Sigmoid colon (tissue), 7 donors: ENCODE data around the gene TGM4. TPM values are rescaled to one million over a fixed set of nuclear protein-coding genes. Genes with fewer than 3 reads are reported as not detected.

Experiments used
- DNase-seq: peaks from one replicate; pipeline ENCODE4 v3.0.0-alpha.2; 2019
- H3K27ac ChIP-seq, 4 donors: fragments of 200-600 bp; sonication (generic); one replicate each; pipeline ENCODE4 v1.5.1; 2016 to 2019; ENCODE audit warnings: mild to moderate bottlenecking in 1 of 4
- H3K27me3 ChIP-seq, 3 donors: fragments of 200-600 bp; sonication (generic); one replicate each; pipeline ENCODE4 v1.5.1; 2019; ENCODE audit warnings: mild to moderate bottlenecking in 1 of 3
- H3K36me3 ChIP-seq, 4 donors: fragments of 200-600 bp; sonication (generic); one replicate each; pipeline ENCODE4 v1.5.1; 2016 to 2019
- H3K4me1 ChIP-seq, 4 donors: fragments of 200-600 bp; sonication (generic); one replicate each; pipeline ENCODE4 v1.5.1; 2017 to 2019
- H3K4me3 ChIP-seq, 4 donors: fragments of 200-600 bp; sonication (generic); one replicate each; pipeline ENCODE4 v1.5.1; 2017 to 2019; ENCODE audit warnings: mild to moderate bottlenecking in 2 of 4, moderate library complexity in 1 of 4
- H3K9me3 ChIP-seq, 4 donors: fragments of 200-600 bp in 3 of 4; sonication (generic) in 3 of 4; one replicate each; pipeline versions ENCODE4 v1.5.1 to v1.6.1; 2013 to 2019
- EP300 ChIP-seq, 4 donors: sonication (generic); formaldehyde crosslinking; IDR thresholded peaks; one replicate each; pipeline ENCODE4 v1.6.1; 2017; ENCODE audit warnings: antibody characterized with exemption in 4 of 4
- POLR2A ChIP-seq, 2 donors: fragments of 450-650 bp; IDR thresholded peaks; one replicate each; pipeline ENCODE4 v1.6.1; 2016; ENCODE audit warnings: antibody characterized with exemption in 2 of 2, mild to moderate bottlenecking in 2 of 2, moderate library complexity in 2 of 2
- POLR2AphosphoS5 ChIP-seq, 4 donors: sonication (generic); formaldehyde crosslinking; IDR thresholded peaks; one replicate each; pipeline ENCODE4 v1.6.1; 2017; ENCODE audit warnings: antibody characterized with exemption in 4 of 4
- WGBS, 2 donors: extraction: QIAGEN DNeasy Blood & Tissue Kit; methylation state at CpG; one replicate each; pipeline ENCODE4 v1.1.7; 2013; 5-methylcytosine and 5-hydroxymethylcytosine counted together
- intact Hi-C: fragments of 100-400 bp; cut with DNase I; formaldehyde crosslinking; loops from one replicate; pipeline ENCODE4 v1.15.1; 2023
- polyA plus RNA-seq, 3 donors: library from polyadenylated mRNA; stranded (reverse); fragments of 200-250 nt; gene quantifications; one replicate each; pipeline ENCODE4 v1.2.3, GENCODE V29; 2013
- total RNA-seq, 4 donors: library from RNA; depleted of rRNA; stranded (reverse); fragments of >200 nt; gene quantifications; one replicate each; pipeline ENCODE4 v1.1.0, GENCODE V29; 2016
- TF ChIP-seq, protein P1 (sequence below), 4 experiments: fragments of 450-650 bp in 3 of 4; fragments of 200-600 bp in 1 of 4; IDR thresholded peaks; one replicate each; pipeline ENCODE4 v1.5.1; 2016 to 2019; ENCODE audit warnings: antibody characterized with exemption in 4 of 4, mild to moderate bottlenecking in 3 of 4, moderate library complexity in 2 of 4
- donor health status: healthy with polysubstance abuse.
- donor health status: Bipolar disorder and iron deficiency.
- donor health status: healthy.

TGM4 gene
- total and polyA plus RNA-seq, 7 donors: not detected

- DNase-seq: no peak
- H3K27ac ChIP-seq: no peak overlapping the region
- no peaks in the 10 kb centered on the region for H3K4me1 ChIP-seq
- 77 to 88% methylated on average over 3 of the region's 3 CpGs for WGBS, 2 donors
- H3K4me3 ChIP-seq: no peak overlapping the region
- intact Hi-C loops: no loop called here
- H3K9me3 ChIP-seq: no peaks in the 10 kb centered on the region
- no peaks in the 10 kb centered on the region for H3K27me3 ChIP-seq
- H3K36me3 ChIP-seq: no peaks in the 10 kb centered on the region
- TF ChIP-seq POLR2A (IDR thresholded peaks at IDR 0.05) (no peak), POLR2AphosphoS5 (IDR thresholded peaks at IDR 0.05) (no peak), EP300 (IDR thresholded peaks at IDR 0.05) (no peak)
- TF ChIP-seq, protein P1, sequence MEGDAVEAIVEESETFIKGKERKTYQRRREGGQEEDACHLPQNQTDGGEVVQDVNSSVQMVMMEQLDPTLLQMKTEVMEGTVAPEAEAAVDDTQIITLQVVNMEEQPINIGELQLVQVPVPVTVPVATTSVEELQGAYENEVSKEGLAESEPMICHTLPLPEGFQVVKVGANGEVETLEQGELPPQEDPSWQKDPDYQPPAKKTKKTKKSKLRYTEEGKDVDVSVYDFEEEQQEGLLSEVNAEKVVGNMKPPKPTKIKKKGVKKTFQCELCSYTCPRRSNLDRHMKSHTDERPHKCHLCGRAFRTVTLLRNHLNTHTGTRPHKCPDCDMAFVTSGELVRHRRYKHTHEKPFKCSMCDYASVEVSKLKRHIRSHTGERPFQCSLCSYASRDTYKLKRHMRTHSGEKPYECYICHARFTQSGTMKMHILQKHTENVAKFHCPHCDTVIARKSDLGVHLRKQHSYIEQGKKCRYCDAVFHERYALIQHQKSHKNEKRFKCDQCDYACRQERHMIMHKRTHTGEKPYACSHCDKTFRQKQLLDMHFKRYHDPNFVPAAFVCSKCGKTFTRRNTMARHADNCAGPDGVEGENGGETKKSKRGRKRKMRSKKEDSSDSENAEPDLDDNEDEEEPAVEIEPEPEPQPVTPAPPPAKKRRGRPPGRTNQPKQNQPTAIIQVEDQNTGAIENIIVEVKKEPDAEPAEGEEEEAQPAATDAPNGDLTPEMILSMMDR (IDR thresholded peaks at IDR 0.05): no peak
These were observed 18.3 kb downstream of the TGM4 start for GRCh38 chr3:44892689-44893088.

- no peaks in the 10 kb centered on the region for H3K4me1 ChIP-seq
- H3K27me3 ChIP-seq: no peaks in the 10 kb centered on the region
- no peaks in the 10 kb centered on the region for H3K9me3 ChIP-seq
- H3K4me3 ChIP-seq: no peak overlapping the region
- H3K27ac ChIP-seq: no peak overlapping the region
- DNase-seq: no peak
- no peak for TF ChIP-seq POLR2A (IDR thresholded peaks at IDR 0.05)
- TF ChIP-seq, protein P1 (IDR thresholded peaks at IDR 0.05): no peak
- TF ChIP-seq POLR2AphosphoS5 (IDR thresholded peaks at IDR 0.05): no peak
- no peak for TF ChIP-seq EP300 (IDR thresholded peaks at IDR 0.05)
- no peaks in the 10 kb centered on the region for H3K36me3 ChIP-seq
- intact Hi-C loops: no loop called here
- WGBS, 2 donors: 50 to 66% methylated on average over 2 of the region's 2 CpGs
These were observed 18.7 kb downstream of the TGM4 start for GRCh38 chr3:44893097-44893496.

DNA sequence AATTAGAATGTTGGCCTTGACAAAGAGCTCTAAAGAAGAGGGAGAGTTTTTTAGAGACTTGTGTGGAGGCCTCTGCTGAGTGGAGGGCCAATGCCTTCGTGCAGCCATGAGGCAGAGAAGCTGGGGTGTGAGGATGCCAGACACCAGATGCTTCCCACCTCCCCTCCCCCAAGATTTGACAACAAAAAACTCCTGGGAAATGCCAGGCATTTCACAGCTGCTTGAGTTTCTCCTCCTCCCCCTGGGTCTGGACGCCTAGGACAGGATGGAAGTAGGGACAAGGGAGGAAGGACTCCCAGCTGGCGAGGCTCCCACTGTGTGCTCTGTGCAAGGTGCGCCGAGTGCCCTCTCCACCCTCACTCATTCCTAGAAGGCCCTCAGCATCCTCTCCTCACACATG lies 20.1 kb downstream of the TGM4 start:
- no peak for DNase-seq
- WGBS, 2 donors: 68 to 74% methylated on average over 5 of the region's 5 CpGs
- intact Hi-C loops: no loop called here

DNA sequence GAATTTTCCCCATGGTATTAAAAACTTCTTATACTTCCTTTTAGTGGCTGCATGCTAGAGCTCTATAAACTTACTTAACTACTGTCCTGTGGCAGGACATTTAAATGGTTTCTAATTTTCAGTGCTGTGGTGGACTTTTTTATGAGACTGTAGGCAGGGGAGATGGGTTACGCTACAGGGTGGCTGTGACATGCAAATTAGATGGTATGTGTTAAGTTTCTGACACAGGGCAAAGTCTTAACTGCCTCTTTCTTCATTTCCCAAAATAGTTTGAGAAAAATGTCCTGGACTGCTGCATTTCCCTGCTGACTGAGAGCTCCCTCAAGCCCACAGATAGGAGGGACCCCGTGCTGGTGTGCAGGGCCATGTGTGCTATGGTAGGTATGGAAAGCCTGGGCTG lies 22.0 kb downstream of the TGM4 start:
- no peak overlapping the region for H3K4me3 ChIP-seq
- H3K27ac ChIP-seq: no peak overlapping the region
- no peaks in the 10 kb centered on the region for H3K4me1 ChIP-seq
- no peak for TF ChIP-seq POLR2AphosphoS5 (IDR thresholded peaks at IDR 0.05)
- no peak for TF ChIP-seq EP300 (IDR thresholded peaks at IDR 0.05)
- TF ChIP-seq, protein P1 (IDR thresholded peaks at IDR 0.05): no peak
- no peak for TF ChIP-seq POLR2A (IDR thresholded peaks at IDR 0.05)
- H3K36me3 ChIP-seq: no peaks in the 10 kb centered on the region
- no peaks in the 10 kb centered on the region for H3K9me3 ChIP-seq
- intact Hi-C loops: no loop called here
- peaks cover 0 to 25% (median 2%) of the 10 kb centered on the region in 3 donors for H3K27me3 ChIP-seq
- no peak for DNase-seq
- WGBS, 2 donors: 74 to 75% methylated on average over 2 of the region's 2 CpGs

More for the DNA sequence above, 20.1 kb downstream of the TGM4 start:
- no peaks in the 10 kb centered on the region for H3K9me3 ChIP-seq
- H3K27me3 ChIP-seq: peaks cover 0 to 14% (median 0%) of the 10 kb centered on the region in 3 donors
- no peaks in the 10 kb centered on the region for H3K4me1 ChIP-seq
- TF ChIP-seq POLR2A (IDR thresholded peaks at IDR 0.05): no peak
- TF ChIP-seq POLR2AphosphoS5 (IDR thresholded peaks at IDR 0.05): no peak
- TF ChIP-seq, protein P1 (IDR thresholded peaks at IDR 0.05): no peak
- TF ChIP-seq EP300 (IDR thresholded peaks at IDR 0.05): no peak
- H3K36me3 ChIP-seq: no peaks in the 10 kb centered on the region
- no peak overlapping the region for H3K4me3 ChIP-seq
- H3K27ac ChIP-seq: no peak overlapping the region

- TF ChIP-seq POLR2AphosphoS5 (IDR thresholded peaks at IDR 0.05): no peak
- no peak for TF ChIP-seq EP300 (IDR thresholded peaks at IDR 0.05)
- TF ChIP-seq POLR2A (IDR thresholded peaks at IDR 0.05): no peak
- TF ChIP-seq, protein P1 (IDR thresholded peaks at IDR 0.05): no peak
- DNase-seq: no peak
- Histone ChIP-seq H3K27me3 (peaks cover 0 to 25% (median 2%) of the 10 kb centered on the region in 3 donors), H3K36me3 (no peaks in the 10 kb centered on the region), H3K4me1 (no peaks in the 10 kb centered on the region), H3K4me3 (no peak overlapping the region), H3K9me3 (no peaks in the 10 kb centered on the region), H3K27ac (no peak overlapping the region)
- WGBS, 2 donors: 65 to 73% methylated on average over 13 of the region's 13 CpGs
- intact Hi-C loops: no loop called here
These were observed 25.4 kb downstream of the TGM4 start for GRCh38 chr3:44899683-44900367.
